Femur (tissue), 1 donor: ENCODE results near the gene FYN.
"Not testable (repeated sequence)": the region's sequence is repeated elsewhere in the genome, so short reads cannot be mapped to it uniquely, and the experiment has no call there.

ENCODE experiments used
- DNase-seq: peaks from one replicate; pipeline ENCODE4 v3.0.0-alpha.2; 2017

The FYN gene

GRCh38 chr6:111700135-111700690, 173.0 kb downstream of the FYN start:
- peak; percentile 42 for DNase-seq

GRCh38 chr6:111699123-111699522, 174.1 kb downstream of the FYN start:
- DNase-seq = no peak

GRCh38 chr6:111696814-111697213, 176.4 kb downstream of the FYN start:
- DNase-seq = no peak

- peak; percentile 75 for DNase-seq
Measured at GRCh38 chr6:111692327-111693164, 180.7 kb downstream of the FYN start.

GRCh38 chr6:111691345-111692225, 181.7 kb downstream of the FYN start:
- peak; percentile 73 for DNase-seq

GRCh38 chr6:111689946-111690345, 183.3 kb downstream of the FYN start:
- no peak for DNase-seq

GRCh38 chr6:111689419-111689818, 183.8 kb downstream of the FYN start:
- DNase-seq = no peak

- no peak for DNase-seq
Measured at GRCh38 chr6:111688331-111688730, 184.9 kb downstream of the FYN start.

GRCh38 chr6:111687652-111688051, 185.6 kb downstream of the FYN start:
- DNase-seq = no peak

GRCh38 chr6:111686932-111687266, 186.4 kb downstream of the FYN start:
- no peak for DNase-seq

GRCh38 chr6:111686249-111686931, 186.9 kb downstream of the FYN start:
- no peak for DNase-seq

- no peak for DNase-seq
Measured at GRCh38 chr6:111685526-111685925, 187.7 kb downstream of the FYN start.

- DNase-seq = no peak
Measured at GRCh38 chr6:111685058-111685457, 188.2 kb downstream of the FYN start.

- no peak for DNase-seq
Measured at GRCh38 chr6:111683749-111684267, 189.4 kb downstream of the FYN start.

GRCh38 chr6:111683157-111683556, 190.1 kb downstream of the FYN start:
- DNase-seq = no peak

GRCh38 chr6:111681860-111682259, 191.4 kb downstream of the FYN start:
- no peak for DNase-seq

GRCh38 chr6:111680811-111681609, 192.2 kb downstream of the FYN start:
- not testable (repeated sequence) for DNase-seq

GRCh38 chr6:111680015-111680712, 193.1 kb downstream of the FYN start:
- DNase-seq = no peak

- DNase-seq = no peak
Measured at GRCh38 chr6:111679126-111679858, 194.0 kb downstream of the FYN start.

GRCh38 chr6:111677249-111677990, 195.8 kb downstream of the FYN start:
- DNase-seq = no peak
